ENCODE measurements around the gene SS18L1. TPM values are rescaled to one million over a fixed set of nuclear protein-coding genes. Genes with fewer than 3 reads are reported as not detected.

Gene SS18L1
- total RNA-seq, 4 donors from 2014 or later, result 6.8 to 12.3 (median 11.1) TPM

- no peaks in the 10 kb centered on the region for H3K9me3 ChIP-seq
- H3K36me3 ChIP-seq, result peaks cover 0 to 33% of the 10 kb centered on the region in 2 donors
- no peak overlapping the region for H3K27ac ChIP-seq
- H3K4me1 ChIP-seq, result no peaks in the 10 kb centered on the region
- no peak overlapping the region for H3K4me3 ChIP-seq
- ATAC-seq, result no peak
- TF ChIP-seq, protein P1, sequence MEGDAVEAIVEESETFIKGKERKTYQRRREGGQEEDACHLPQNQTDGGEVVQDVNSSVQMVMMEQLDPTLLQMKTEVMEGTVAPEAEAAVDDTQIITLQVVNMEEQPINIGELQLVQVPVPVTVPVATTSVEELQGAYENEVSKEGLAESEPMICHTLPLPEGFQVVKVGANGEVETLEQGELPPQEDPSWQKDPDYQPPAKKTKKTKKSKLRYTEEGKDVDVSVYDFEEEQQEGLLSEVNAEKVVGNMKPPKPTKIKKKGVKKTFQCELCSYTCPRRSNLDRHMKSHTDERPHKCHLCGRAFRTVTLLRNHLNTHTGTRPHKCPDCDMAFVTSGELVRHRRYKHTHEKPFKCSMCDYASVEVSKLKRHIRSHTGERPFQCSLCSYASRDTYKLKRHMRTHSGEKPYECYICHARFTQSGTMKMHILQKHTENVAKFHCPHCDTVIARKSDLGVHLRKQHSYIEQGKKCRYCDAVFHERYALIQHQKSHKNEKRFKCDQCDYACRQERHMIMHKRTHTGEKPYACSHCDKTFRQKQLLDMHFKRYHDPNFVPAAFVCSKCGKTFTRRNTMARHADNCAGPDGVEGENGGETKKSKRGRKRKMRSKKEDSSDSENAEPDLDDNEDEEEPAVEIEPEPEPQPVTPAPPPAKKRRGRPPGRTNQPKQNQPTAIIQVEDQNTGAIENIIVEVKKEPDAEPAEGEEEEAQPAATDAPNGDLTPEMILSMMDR (IDR thresholded peaks at IDR 0.05), result no peak
- TF ChIP-seq EP300 (IDR thresholded peaks at IDR 0.05), result no peak
- peaks cover 25% of the 10 kb centered on the region for H3K27me3 ChIP-seq
- WGBS, 2 donors (ENCODE audit: low coverage in 1 of 2), result 79 to 100% methylated on average over 1 to 10 of the region's 38 CpGs
Observed at GRCh38 chr20:62205618-62206387, 62.2 kb downstream of the SS18L1 start.

DNA sequence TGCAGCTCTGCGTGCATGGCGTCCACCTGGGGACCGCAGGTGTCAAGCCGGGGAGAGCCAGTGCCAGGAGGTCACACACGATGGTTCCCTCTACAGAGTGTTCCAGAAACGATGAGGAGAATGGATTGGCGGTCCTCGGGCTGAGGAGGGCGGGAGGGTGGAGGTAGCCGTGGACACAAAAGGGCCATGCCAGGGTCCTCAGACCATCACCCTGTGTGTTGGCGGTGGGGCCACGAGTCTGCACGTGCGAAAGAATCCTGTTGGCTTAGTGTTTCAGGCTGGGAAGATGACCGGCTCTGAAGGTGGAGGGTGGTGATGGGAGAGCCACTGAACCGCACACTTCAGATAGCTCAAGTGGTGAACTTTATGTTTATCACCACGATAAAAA, 62.8 kb downstream of the SS18L1 start:
- Histone ChIP-seq H3K36me3 (peaks cover 0 to 27% of the 10 kb centered on the region in 2 donors), H3K9me3 (no peaks in the 10 kb centered on the region), H3K4me1 (no peaks in the 10 kb centered on the region), H3K4me3 (no peak overlapping the region), H3K27ac (no peak overlapping the region), H3K27me3 (peaks cover 30% of the 10 kb centered on the region)
- TF ChIP-seq, protein P1 (IDR thresholded peaks at IDR 0.05), result no peak
- no peak for TF ChIP-seq POLR2A (IDR thresholded peaks at IDR 0.05)
- TF ChIP-seq EP300 (IDR thresholded peaks at IDR 0.05), result no peak
- no peak for TF ChIP-seq POLR2AphosphoS5 (IDR thresholded peaks at IDR 0.05)
- ATAC-seq, result no peak
- 61 to 75% methylated on average over 6 to 9 of the region's 17 CpGs for WGBS, 2 donors (ENCODE audit: low coverage in 1 of 2)

GRCh38 chr20:62208061-62208794, 64.7 kb downstream of the SS18L1 start:
- peaks cover 44% of the 10 kb centered on the region for H3K27me3 ChIP-seq
- no peak overlapping the region for H3K27ac ChIP-seq
- H3K4me1 ChIP-seq, result no peaks in the 10 kb centered on the region
- no peak overlapping the region for H3K4me3 ChIP-seq
- H3K36me3 ChIP-seq, result peaks cover 0 to 9% of the 10 kb centered on the region in 2 donors
- 57% methylated on average over 4 of the region's 19 CpGs; no CpG with 5 or more reads in 1 of the 2 donors for WGBS, 2 donors (ENCODE audit: low coverage in 1 of 2)
- no peak for ATAC-seq
- no peak for TF ChIP-seq POLR2AphosphoS5 (IDR thresholded peaks at IDR 0.05)
- TF ChIP-seq, protein P1 (IDR thresholded peaks at IDR 0.05), result no peak
- TF ChIP-seq POLR2A (IDR thresholded peaks at IDR 0.05), result no peak
- TF ChIP-seq EP300 (IDR thresholded peaks at IDR 0.05), result no peak
- no peaks in the 10 kb centered on the region for H3K9me3 ChIP-seq

- 34 to 46% methylated on average over 3 to 9 of the region's 27 CpGs for WGBS, 2 donors (ENCODE audit: low coverage in 1 of 2)
- no peak for ATAC-seq
Observed at GRCh38 chr20:62208795-62209755, 65.5 kb downstream of the SS18L1 start.

More at GRCh38 chr20:62208795-62209755, 65.5 kb downstream of the SS18L1 start:
- Histone ChIP-seq H3K9me3 (no peaks in the 10 kb centered on the region), H3K4me1 (no peaks in the 10 kb centered on the region), H3K27me3 (peaks cover 49% of the 10 kb centered on the region), H3K4me3 (no peak overlapping the region), H3K27ac (no peak overlapping the region), H3K36me3 (peaks cover 0 to under 1% of the 10 kb centered on the region in 2 donors)
- TF ChIP-seq EP300 (IDR thresholded peaks at IDR 0.05) (no peak), POLR2AphosphoS5 (IDR thresholded peaks at IDR 0.05) (no peak), POLR2A (IDR thresholded peaks at IDR 0.05) (no peak)
- TF ChIP-seq, protein P1 (IDR thresholded peaks at IDR 0.05), result no peak
